Heart right ventricle (tissue), 16 donors: ENCODE data around the gene FXYD3. TPM values are rescaled to one million over a fixed set of nuclear protein-coding genes. Genes with fewer than 3 reads are reported as not detected.

ENCODE experiments used
- ATAC-seq, 8 donors: fragments of 200-7000 bp; cut with Tn5 transposase; one replicate each; pipeline ENCODE4 v1.9.1; 2020; ENCODE audit warnings: mild to moderate bottlenecking in 8 of 8, moderate library complexity in 8 of 8, moderate number of reproducible peaks in 1 of 8
- DNase-seq, 2 donors: peaks; one replicate each; pipeline ENCODE4 v3.0.0-alpha.2; 2020
- H3K27ac ChIP-seq, 10 donors: fragments of 200-600 bp; sonication (generic) in 2 of 10; one replicate each; pipeline versions ENCODE4 v1.5.0 to v1.8.0; 2020 to 2022; ENCODE audit warnings: mild to moderate bottlenecking in 3 of 10
- H3K27me3 ChIP-seq, 7 donors: fragments of 200-600 bp; one replicate each; pipeline ENCODE4 v1.8.0; 2021 to 2022; ENCODE audit warnings: mild to moderate bottlenecking in 2 of 7
- H3K36me3 ChIP-seq, 9 donors: fragments of 200-600 bp; sonication (generic) in 1 of 9; one replicate each; pipeline versions ENCODE4 v1.5.0 to v1.8.0; 2020 to 2022; ENCODE audit warnings: mild to moderate bottlenecking in 2 of 9
- H3K4me1 ChIP-seq, 9 donors: fragments of 200-600 bp; sonication (generic) in 1 of 9; one replicate each; pipeline versions ENCODE4 v1.5.0 to v1.8.0; 2020 to 2022; ENCODE audit warnings: mild to moderate bottlenecking in 4 of 9
- H3K4me3 ChIP-seq, 10 donors: fragments of 200-600 bp; sonication (generic) in 2 of 10; one replicate each; pipeline versions ENCODE4 v1.5.0 to v1.8.0; 2020 to 2022; ENCODE audit warnings: mild to moderate bottlenecking in 7 of 10, moderate library complexity in 2 of 10
- H3K9me3 ChIP-seq, 11 donors: fragments of 200-600 bp in 10 of 11; sonication (generic) in 2 of 11; one replicate each; pipeline versions ENCODE4 v1.5.0 to v1.8.0; 2013 to 2022; ENCODE audit warnings: mild to moderate bottlenecking in 2 of 11, control low read depth in 1 of 11, moderate library complexity in 1 of 11
- WGBS, 2 donors: extraction: QIAGEN DNeasy Blood & Tissue Kit; methylation state at CpG; one replicate each; pipeline ENCODE4 v1.1.7; 2013; ENCODE audit warnings: inconsistent platforms in 1 of 2; 5-methylcytosine and 5-hydroxymethylcytosine counted together
- intact Hi-C, 10 donors: fragments of 100-400 bp; cut with DNase I; formaldehyde crosslinking; loops; one replicate each; pipeline versions ENCODE4 v1.11.1 to v1.14.2; 2022
- polyA plus RNA-seq, 2 donors: library from polyadenylated mRNA; stranded (reverse); fragments of 200-250 nt; gene quantifications; one replicate each; pipeline ENCODE4 v1.2.3, GENCODE V29; 2013
- total RNA-seq, 10 donors: library from RNA; stranded (reverse); fragmentation: NEBNext Ultra II Directional in 3 of 10; extraction: Animal tissue kit (Norgen Biotek cat#: 25700) in 3 of 10; gene quantifications; one replicate each; pipeline versions ENCODE4 v1.2.1 to v1.2.4, GENCODE V29; 2021 to 2023
- TF ChIP-seq, protein P1 (sequence below), 9 donors: fragments of 200-600 bp; sonication (generic) in 2 of 9; IDR thresholded peaks; one replicate each; pipeline versions ENCODE4 v1.5.0 to v1.8.0; 2021 to 2022; ENCODE audit warnings: antibody characterized with exemption in 9 of 9, mild to moderate bottlenecking in 5 of 9, moderate library complexity in 1 of 9
- donor health status: Arrhythmogenic right ventricular cardiomyopathy.
- donor health status: ischemic (EF 13 %, LVEDD 7.1; RV severe dilation, severe dysfunction).
- donor health status: healthy with polysubstance abuse.
- donor health status: DM: no; HTN: yes; CAD: no.
- donor health status: DM: no; HTN: no; CAD: no.
- donor health status: ischemic (EF 25% LVEDD 6.9; RV normal size, moderate dysfunction).
- donor health status: ischemic (EF 25% LVEDD 5.7; RV mildly dilated, moderate dysfunction).
- donor health status: healthy.
- donor health status: DM: yes; HTN: yes; CAD: no.
- donor health status: Ischemic cardiomyopathy.
- donor health status: ischemic (EF 35%, LVEDD 5.7; RV mildly dilated, moderate dysfunction).
- donor health status: nonischemic (EF 11% LVEDD 7.7; RV severe dilation, severe dysfunction).
- donor health status: DM: yes; HTN: yes; CAD: no.
- donor health status: PGD.
- donor health status: ischemic (EF 29% LVEDD 5.4; RV normal size, mild dysfunction).
- donor health status: nonischemic (EF 23%, LVEDD 6.1; RV moderate dilation, normal function).

The FXYD3 gene
- total and polyA plus RNA-seq, 12 donors = 0.51 to 2.7 (median 0.78) TPM; not detected in 3

DNA sequence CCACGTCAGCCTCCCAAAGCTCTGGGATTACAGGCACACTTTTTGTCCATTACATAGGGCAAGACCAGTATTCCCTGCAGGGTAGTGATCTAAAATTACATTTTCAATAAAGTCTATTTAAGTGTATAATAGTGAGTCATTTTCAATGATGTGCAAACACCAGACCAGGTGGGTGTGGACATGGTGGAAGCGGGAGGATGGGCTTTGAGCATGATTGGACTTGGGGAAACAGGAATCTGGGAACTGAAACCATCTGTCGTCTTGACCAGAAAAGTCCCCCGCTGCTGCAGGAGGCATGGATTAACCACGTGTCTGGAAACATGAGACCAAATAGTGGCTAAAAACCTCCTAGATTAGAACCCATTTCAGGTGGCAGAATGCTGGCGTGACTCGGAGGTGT, 4.9 kb downstream of the FXYD3 start:
- TF ChIP-seq, protein P1, sequence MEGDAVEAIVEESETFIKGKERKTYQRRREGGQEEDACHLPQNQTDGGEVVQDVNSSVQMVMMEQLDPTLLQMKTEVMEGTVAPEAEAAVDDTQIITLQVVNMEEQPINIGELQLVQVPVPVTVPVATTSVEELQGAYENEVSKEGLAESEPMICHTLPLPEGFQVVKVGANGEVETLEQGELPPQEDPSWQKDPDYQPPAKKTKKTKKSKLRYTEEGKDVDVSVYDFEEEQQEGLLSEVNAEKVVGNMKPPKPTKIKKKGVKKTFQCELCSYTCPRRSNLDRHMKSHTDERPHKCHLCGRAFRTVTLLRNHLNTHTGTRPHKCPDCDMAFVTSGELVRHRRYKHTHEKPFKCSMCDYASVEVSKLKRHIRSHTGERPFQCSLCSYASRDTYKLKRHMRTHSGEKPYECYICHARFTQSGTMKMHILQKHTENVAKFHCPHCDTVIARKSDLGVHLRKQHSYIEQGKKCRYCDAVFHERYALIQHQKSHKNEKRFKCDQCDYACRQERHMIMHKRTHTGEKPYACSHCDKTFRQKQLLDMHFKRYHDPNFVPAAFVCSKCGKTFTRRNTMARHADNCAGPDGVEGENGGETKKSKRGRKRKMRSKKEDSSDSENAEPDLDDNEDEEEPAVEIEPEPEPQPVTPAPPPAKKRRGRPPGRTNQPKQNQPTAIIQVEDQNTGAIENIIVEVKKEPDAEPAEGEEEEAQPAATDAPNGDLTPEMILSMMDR (IDR thresholded peaks at IDR 0.05) = no peak
- Histone ChIP-seq H3K4me3 (no peak overlapping the region), H3K36me3 (no peaks in the 10 kb centered on the region), H3K4me1 (peaks cover 5 to 46% (median 22%) of the 10 kb centered on the region in 9 donors), H3K9me3 (no peaks in the 10 kb centered on the region), H3K27ac (peak overlapping the region in 3 of 10 donors; percentile 25 to 44 (median 30)), H3K27me3 (no peaks in the 10 kb centered on the region)
- intact Hi-C loops = no loop called here
- 66 to 76% methylated on average over 7 of the region's 7 CpGs for WGBS, 2 donors
- DNase-seq (no peak), ATAC-seq (no peak)

GRCh38 chr19:35120898-35121297, 5.3 kb downstream of the FXYD3 start:
- H3K4me1 ChIP-seq = peaks cover 5 to 46% (median 25%) of the 10 kb centered on the region in 9 donors
- no peaks in the 10 kb centered on the region for H3K9me3 ChIP-seq
- TF ChIP-seq, protein P1 (IDR thresholded peaks at IDR 0.05) = no peak
- DNase-seq (no peak), ATAC-seq (no peak)
- H3K4me3 ChIP-seq = no peak overlapping the region
- H3K36me3 ChIP-seq = no peaks in the 10 kb centered on the region
- 75 to 78% methylated on average over 7 of the region's 7 CpGs for WGBS, 2 donors
- intact Hi-C loops = no loop called here
- H3K27ac ChIP-seq = peak overlapping the region in 3 of 10 donors; percentile 12 to 44 (median 25)
- H3K27me3 ChIP-seq = no peaks in the 10 kb centered on the region

GRCh38 chr19:35122687-35123551, 7.3 kb downstream of the FXYD3 start:
- Histone ChIP-seq H3K27me3 (no peaks in the 10 kb centered on the region), H3K9me3 (no peaks in the 10 kb centered on the region), H3K4me1 (peaks cover 5 to 46% (median 32%) of the 10 kb centered on the region in 9 donors), H3K4me3 (peak overlapping the region in 1 of 10 donors; percentile 63), H3K27ac (peak overlapping the region; percentile 61 to 96 (median 90)), H3K36me3 (no peaks in the 10 kb centered on the region)
- WGBS, 2 donors = 81 to 86% methylated on average over 19 of the region's 19 CpGs
- DNase-seq (no peak), ATAC-seq (no peak)
- intact Hi-C loops = no loop called here
- TF ChIP-seq, protein P1 (IDR thresholded peaks at IDR 0.05) = no peak

GRCh38 chr19:35123573-35123972, 8.0 kb downstream of the FXYD3 start:
- Histone ChIP-seq H3K27me3 (no peaks in the 10 kb centered on the region), H3K4me1 (peaks cover 5 to 46% (median 32%) of the 10 kb centered on the region in 9 donors), H3K36me3 (no peaks in the 10 kb centered on the region), H3K27ac (peak overlapping the region; percentile 61 to 96 (median 90)), H3K9me3 (no peaks in the 10 kb centered on the region), H3K4me3 (peak overlapping the region in 8 of 10 donors; percentile 37 to 75 (median 62))
- 70 to 78% methylated on average over 5 of the region's 5 CpGs for WGBS, 2 donors
- intact Hi-C loops = no loop called here
- ATAC-seq (peak in 7 of 8 donors; percentile 4 to 38 (median 21)), DNase-seq (no peak)
- TF ChIP-seq, protein P1 (IDR thresholded peaks at IDR 0.05) = no peak
